WERI-Rb-1 (cell line): Measurements from ENCODE around the gene SRMS.

Experiments used
- DNase-seq: peaks from one replicate; pipeline ENCODE4 v3.0.0-alpha.2; 2020
- H3K27ac ChIP-seq: fragments of 250-450 bp; sonication (Bioruptor Pico); 2 replicates; pipeline ENCODE4 v1.5.1; 2020; ENCODE audit warnings: mild to moderate bottlenecking, moderate library complexity
- H3K27me3 ChIP-seq: fragments of 250-450 bp; sonication (Bioruptor Pico); 2 replicates; pipeline ENCODE4 v1.5.1; 2021; ENCODE audit warnings: mild to moderate bottlenecking, low read depth, moderate library complexity; ENCODE audit not compliant: insufficient read depth, severe bottlenecking
- H3K36me3 ChIP-seq: fragments of 250-450 bp; sonication (Bioruptor Pico); 2 replicates; pipeline ENCODE4 v1.5.1; 2020; ENCODE audit warnings: mild to moderate bottlenecking, moderate library complexity
- H3K4me3 ChIP-seq: 2 replicates; pipeline ENCODE4 v1.5.1; 2011; ENCODE audit warnings: low read depth, mild to moderate bottlenecking, control low read depth, low read length
- H3K9me3 ChIP-seq: fragments of 250-450 bp; sonication (Bioruptor Pico); 2 replicates; pipeline ENCODE4 v1.5.1; 2021; ENCODE audit warnings: mild to moderate bottlenecking, moderate library complexity; ENCODE audit not compliant: severe bottlenecking
- CTCF ChIP-seq: IDR thresholded peaks from 2 replicates; pipeline ENCODE4 v1.5.1; 2011; ENCODE audit warnings: low read depth, mild to moderate bottlenecking, control low read depth, inconsistent platforms, low read length

Gene SRMS

GRCh38 chr20:63542031-63542559, 5.5 kb downstream of the SRMS start:
- Histone ChIP-seq H3K9me3 (no peaks in the 10 kb centered on the region), H3K27ac (peak overlapping the region; percentile 48), H3K27me3 (no peaks in the 10 kb centered on the region), H3K4me3 (no peak overlapping the region), H3K36me3 (no peaks in the 10 kb centered on the region)
- DNase-seq, result peak; percentile 59
- TF ChIP-seq CTCF, result no peak

- no peak overlapping the region for H3K4me3 ChIP-seq
- no peaks in the 10 kb centered on the region for H3K27me3 ChIP-seq
- H3K36me3 ChIP-seq, result no peaks in the 10 kb centered on the region
- no peak for TF ChIP-seq CTCF
- no peaks in the 10 kb centered on the region for H3K9me3 ChIP-seq
- DNase-seq, result no peak
- H3K27ac ChIP-seq, result peak overlapping the region; percentile 48
Observed at GRCh38 chr20:63541371-63541770, 6.2 kb downstream of the SRMS start.

GRCh38 chr20:63540417-63541186, 6.9 kb downstream of the SRMS start:
- Histone ChIP-seq H3K4me3 (no peak overlapping the region), H3K9me3 (no peaks in the 10 kb centered on the region), H3K27ac (no peak overlapping the region), H3K36me3 (no peaks in the 10 kb centered on the region), H3K27me3 (no peaks in the 10 kb centered on the region)
- DNase-seq, result no peak
- TF ChIP-seq CTCF, result no peak

DNA sequence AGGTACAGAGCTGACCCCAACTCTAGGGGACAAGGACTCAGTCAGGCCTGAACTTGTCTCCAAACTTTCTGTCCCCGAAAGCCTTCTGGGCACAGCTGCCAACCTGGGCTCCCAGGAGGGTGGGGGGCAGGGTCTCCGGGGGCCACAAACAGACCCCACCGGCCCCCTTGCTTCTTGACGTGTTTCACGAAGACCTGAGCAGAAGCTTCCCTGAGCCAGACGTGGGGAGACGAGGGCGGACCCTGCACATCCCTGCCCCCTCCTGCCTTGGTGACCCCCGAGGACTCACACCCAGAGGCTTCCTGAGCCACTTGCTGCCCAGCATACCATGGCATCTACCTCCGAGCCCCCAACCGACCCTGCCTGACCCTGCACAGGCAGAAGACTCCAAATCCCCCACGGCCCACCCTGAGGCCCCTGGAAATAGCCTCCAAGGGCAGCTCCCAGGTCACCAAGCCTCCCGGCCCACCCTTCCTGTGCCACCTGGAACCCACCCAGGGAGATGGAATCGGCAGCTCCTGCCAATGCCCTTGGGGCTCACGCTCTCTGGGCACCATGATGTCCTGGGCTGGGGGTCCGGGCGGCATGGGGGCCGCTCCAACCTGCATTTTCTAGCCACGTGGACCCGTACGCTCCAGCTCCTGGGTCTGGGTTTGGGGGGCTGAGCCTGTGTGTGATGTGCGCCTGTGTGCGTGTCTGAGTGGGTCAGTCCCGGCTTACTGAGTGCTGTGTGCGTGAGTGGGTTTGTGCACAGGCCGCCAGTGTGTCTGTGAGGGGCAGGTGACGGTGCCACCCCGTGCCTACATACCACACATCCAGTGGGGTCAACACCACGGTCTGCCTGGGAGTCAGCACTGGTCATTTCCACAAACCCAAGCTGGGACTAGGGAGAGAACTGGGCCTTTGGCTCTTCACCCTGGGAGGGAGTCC, 7.8 kb downstream of the SRMS start:
- no peak for TF ChIP-seq CTCF
- Histone ChIP-seq H3K36me3 (no peaks in the 10 kb centered on the region), H3K27me3 (no peaks in the 10 kb centered on the region), H3K9me3 (no peaks in the 10 kb centered on the region), H3K27ac (peak overlapping the region; percentile 26), H3K4me3 (no peak overlapping the region)
- DNase-seq, result no peak

DNA sequence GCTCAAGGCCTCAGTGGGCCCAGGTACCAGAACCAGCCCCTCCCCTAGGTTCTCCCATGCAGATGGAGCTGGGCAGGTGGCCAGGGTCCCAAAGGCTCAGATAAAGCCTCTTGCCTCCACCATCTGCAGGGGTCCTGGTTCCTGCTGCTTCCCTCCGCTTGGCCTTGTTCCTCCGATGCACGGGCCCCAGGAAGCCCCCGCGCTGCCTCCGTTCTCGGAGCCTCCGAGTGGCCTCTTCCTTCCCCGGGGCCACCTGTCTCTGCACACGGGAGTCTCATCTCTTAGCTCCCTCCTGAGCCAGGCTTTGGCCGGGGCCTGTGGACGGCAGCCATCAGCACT, 8.5 kb downstream of the SRMS start:
- no peak overlapping the region for H3K4me3 ChIP-seq
- no peaks in the 10 kb centered on the region for H3K27me3 ChIP-seq
- TF ChIP-seq CTCF, result no peak
- no peaks in the 10 kb centered on the region for H3K36me3 ChIP-seq
- peak overlapping the region; percentile 26 for H3K27ac ChIP-seq
- H3K9me3 ChIP-seq, result no peaks in the 10 kb centered on the region
- no peak for DNase-seq
